Liver (tissue), 3 donors: ENCODE data around the gene CNOT3.

Experiments used
- ATF3 ChIP-seq: IDR thresholded peaks from 2 replicates; pipeline ENCODE4 v1.6.1; 2016; ENCODE audit warnings: antibody characterized with exemption
- CTCF ChIP-seq: fragments of 150-350 bp; IDR thresholded peaks from 2 replicates; pipeline ENCODE4 v1.5.1; 2017; ENCODE audit warnings: improper control_type of control experiment, low read depth, low read length; ENCODE audit not compliant: missing input control
- EGR1 ChIP-seq, 2 donors: IDR thresholded peaks; 2 replicates each; pipeline ENCODE4 v1.6.1; 2016 to 2018; ENCODE audit warnings: antibody characterized with exemption in 2 of 2, low read depth in 2 of 2
- GABPA ChIP-seq, 2 donors: IDR thresholded peaks in 1 of 2; conservative IDR thresholded peaks in 1 of 2; 2 replicates each; pipeline ENCODE4 v1.6.1; 2016; ENCODE audit warnings: antibody characterized with exemption in 2 of 2, mild to moderate bottlenecking in 1 of 2, moderate library complexity in 1 of 2
- NR2F2 ChIP-seq: IDR thresholded peaks from 2 replicates; pipeline ENCODE4 v1.6.1; 2016; ENCODE audit warnings: antibody characterized with exemption
- REST ChIP-seq: IDR thresholded peaks from 2 replicates; pipeline ENCODE4 v1.6.1; 2016; ENCODE audit warnings: antibody characterized with exemption, mild to moderate bottlenecking
- SP1 ChIP-seq: IDR thresholded peaks from 2 replicates; pipeline ENCODE4 v1.6.1; 2018; ENCODE audit warnings: antibody characterized with exemption, mild to moderate bottlenecking
- TAF1 ChIP-seq: conservative IDR thresholded peaks from 2 replicates; pipeline ENCODE4 v1.6.1; 2016; ENCODE audit warnings: antibody characterized with exemption, mild to moderate bottlenecking
- ZBTB33 ChIP-seq: IDR thresholded peaks from 2 replicates; pipeline ENCODE4 v1.6.1; 2016; ENCODE audit warnings: antibody characterized with exemption
- donor health status: healthy.
- donor health status: healthy.

GRCh38 chr19:54162241-54162805, 24.8 kb downstream of the CNOT3 start:
- TF ChIP-seq NR2F2 (no peak), EGR1 (IDR thresholded peaks at IDR 0.05; ENCODE audit: low read depth in 2 of 2) (no peak), CTCF (no peak), GABPA (IDR thresholded peaks at IDR 0.05 in 1 of 2, conservative IDR thresholded peaks at IDR 0.05 in 1 of 2) (no peak), ZBTB33 (no peak), SP1 (peak; percentile 40), ATF3 (no peak), REST (no peak), TAF1 (no peak)
